ENCODE data around the gene KNCN. TPM values are rescaled to one million over a fixed set of nuclear protein-coding genes. Genes with fewer than 3 reads are reported as not detected.
A peak's percentile ranks its signal among the peaks of the same experiment; 100 is the strongest.

The KNCN gene
- total and polyA plus RNA-seq, 2 donors (not counting 1 experiment from before 2014, with no cell fraction given) = not detected

DNA sequence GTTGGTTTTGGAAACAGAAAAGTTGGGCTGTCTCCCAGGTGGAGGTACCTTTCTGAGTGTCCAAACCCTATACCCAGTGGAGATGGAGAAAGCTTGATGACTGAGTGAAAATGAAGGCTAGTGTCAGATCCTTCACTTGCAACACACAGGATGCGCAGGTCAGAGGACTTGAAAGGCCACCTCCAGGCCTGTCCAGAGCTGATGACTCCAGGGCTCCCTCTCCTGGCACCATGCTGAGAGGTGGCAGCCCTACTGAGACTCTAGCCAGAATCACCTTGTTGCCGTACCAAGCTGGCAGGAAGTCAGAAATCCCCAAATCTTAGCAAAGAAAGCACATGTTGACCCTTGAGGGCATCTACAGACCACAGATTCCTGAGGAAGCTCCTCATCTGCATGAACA lies 16.4 kb downstream of the KNCN start:
- TF ChIP-seq EZH2 (IDR thresholded peaks at IDR 0.05; ENCODE audit: borderline replicate concordance, insufficient read depth, low read depth, low read length, poor library complexity, severe bottlenecking) = no peak
- TF ChIP-seq, protein P1, sequence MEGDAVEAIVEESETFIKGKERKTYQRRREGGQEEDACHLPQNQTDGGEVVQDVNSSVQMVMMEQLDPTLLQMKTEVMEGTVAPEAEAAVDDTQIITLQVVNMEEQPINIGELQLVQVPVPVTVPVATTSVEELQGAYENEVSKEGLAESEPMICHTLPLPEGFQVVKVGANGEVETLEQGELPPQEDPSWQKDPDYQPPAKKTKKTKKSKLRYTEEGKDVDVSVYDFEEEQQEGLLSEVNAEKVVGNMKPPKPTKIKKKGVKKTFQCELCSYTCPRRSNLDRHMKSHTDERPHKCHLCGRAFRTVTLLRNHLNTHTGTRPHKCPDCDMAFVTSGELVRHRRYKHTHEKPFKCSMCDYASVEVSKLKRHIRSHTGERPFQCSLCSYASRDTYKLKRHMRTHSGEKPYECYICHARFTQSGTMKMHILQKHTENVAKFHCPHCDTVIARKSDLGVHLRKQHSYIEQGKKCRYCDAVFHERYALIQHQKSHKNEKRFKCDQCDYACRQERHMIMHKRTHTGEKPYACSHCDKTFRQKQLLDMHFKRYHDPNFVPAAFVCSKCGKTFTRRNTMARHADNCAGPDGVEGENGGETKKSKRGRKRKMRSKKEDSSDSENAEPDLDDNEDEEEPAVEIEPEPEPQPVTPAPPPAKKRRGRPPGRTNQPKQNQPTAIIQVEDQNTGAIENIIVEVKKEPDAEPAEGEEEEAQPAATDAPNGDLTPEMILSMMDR (IDR thresholded peaks at IDR 0.05) = peak; percentile 17
- intact Hi-C loops (cut with micrococcal nuclease) = no loop called here
- Mint-ChIP-seq H3K27ac (no peak overlapping the region), H3K9me3 (ENCODE audit: insufficient read depth) (peaks cover 7% of the 10 kb centered on the region), H3K4me1 (peaks cover 3% of the 10 kb centered on the region), H3K4me3 (no peak overlapping the region), H3K27me3 (peaks cover 50% of the 10 kb centered on the region)
- Histone ChIP-seq H3K27ac (ENCODE audit: low read length in 2 of 2) (no peak overlapping the region), H3K4me3 (ENCODE audit: control extremely low read depth in 1 of 5, extremely low read depth in 1 of 5, insufficient read depth in 1 of 5, low read depth in 2 of 5, low read length in 4 of 5) (no peak overlapping the region), H3K9me3 (ENCODE audit: control extremely low read depth in 1 of 3, control insufficient read depth in 2 of 3, insufficient read depth in 1 of 3, low read length in 2 of 3) (no peaks in the 10 kb centered on the region), H3K36me3 (replicated peaks in 1 of 2; ENCODE audit: control extremely low read depth in 1 of 2, control insufficient read depth in 1 of 2, extremely low read depth in 1 of 2, insufficient read depth in 2 of 2, low read length in 1 of 2) (no peaks in the 10 kb centered on the region), H3K4me2 (replicated peaks; ENCODE audit: low read depth, low read length, poor library complexity, severe bottlenecking) (no peak overlapping the region), H3K27me3 (replicated peaks in 1 of 4; ENCODE audit: control extremely low read depth in 1 of 4, control insufficient read depth in 3 of 4, insufficient read depth in 4 of 4, low read length in 3 of 4) (peaks cover 0 to 45% (median 13%) of the 10 kb centered on the region in 4 experiments), H4K20me1 (ENCODE audit: control insufficient read depth, insufficient read depth, low read length, poor library complexity, severe bottlenecking) (no peaks in the 10 kb centered on the region), H3K9ac (ENCODE audit: low read length) (no peak overlapping the region), H3K4me1 (ENCODE audit: control insufficient read depth in 2 of 2, insufficient read depth in 2 of 2, low read length in 2 of 2) (peaks cover 0 to 6% of the 10 kb centered on the region in 2 donors), H3K79me2 (ENCODE audit: control insufficient read depth, insufficient read depth, low read length) (no peaks in the 10 kb centered on the region), H2AFZ (ENCODE audit: insufficient read depth, low read depth, low read length, poor library complexity, severe bottlenecking) (no peak overlapping the region)
- DNase-seq = no peak
- ATAC-seq (ENCODE audit: low read depth) = no peak
- WGBS (ENCODE audit: insufficient coverage) = 62% methylated on average over 2 of the region's 2 CpGs
- ChIA-PET POLR2A (no interaction called here), CTCF (interaction anchor here (1.0 to 1.9 kb wide), 4 partner anchors 9 to 190 kb away, joined by 3 to 6 read pairs (median 4); no protein-coding TSS in a partner anchor)

DNA sequence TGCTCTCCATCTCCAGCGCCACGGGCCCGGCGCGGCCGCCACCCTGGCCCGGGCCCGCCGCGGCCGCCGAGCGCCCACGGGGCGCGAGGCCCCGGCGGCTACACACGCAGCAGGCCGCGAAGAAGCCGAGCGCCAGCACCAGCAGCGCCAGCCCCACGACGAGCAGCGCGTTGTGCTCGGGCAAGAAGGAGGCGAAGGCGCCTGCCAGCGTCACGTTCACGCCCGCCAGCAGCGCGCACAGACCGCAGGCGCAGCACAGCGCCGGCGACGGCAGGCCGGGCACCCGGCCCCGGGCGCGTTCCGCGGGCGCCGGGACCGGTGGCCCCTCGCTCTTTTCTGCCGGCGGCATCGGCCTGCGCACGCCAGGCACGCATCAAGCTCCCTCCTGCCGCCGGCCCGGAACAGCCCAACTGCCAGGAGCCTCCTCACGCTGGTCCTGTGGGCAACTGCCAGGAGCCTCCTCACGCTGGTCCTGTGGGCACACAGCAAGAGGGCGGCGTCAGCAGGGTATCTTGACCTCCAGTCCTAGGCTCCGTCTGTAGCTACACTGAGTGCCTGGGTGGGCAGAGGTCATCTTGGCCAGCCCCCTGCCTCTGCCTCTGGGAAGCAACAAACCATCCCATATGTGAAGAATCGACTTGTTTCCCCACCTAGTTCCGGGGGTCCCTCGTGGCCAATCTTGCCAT lies 18.1 kb downstream of the KNCN start:
- Histone ChIP-seq H3K4me3 (ENCODE audit: control extremely low read depth in 1 of 5, extremely low read depth in 1 of 5, insufficient read depth in 1 of 5, low read depth in 2 of 5, low read length in 4 of 5) (peak overlapping the region in 3 of 5 experiments; percentile 23 to 29 (median 27)), H3K4me1 (ENCODE audit: control insufficient read depth in 2 of 2, insufficient read depth in 2 of 2, low read length in 2 of 2) (peaks cover 0 to 6% of the 10 kb centered on the region in 2 donors), H4K20me1 (ENCODE audit: control insufficient read depth, insufficient read depth, low read length, poor library complexity, severe bottlenecking) (no peaks in the 10 kb centered on the region), H3K36me3 (replicated peaks in 1 of 2; ENCODE audit: control extremely low read depth in 1 of 2, control insufficient read depth in 1 of 2, extremely low read depth in 1 of 2, insufficient read depth in 2 of 2, low read length in 1 of 2) (no peaks in the 10 kb centered on the region), H3K79me2 (ENCODE audit: control insufficient read depth, insufficient read depth, low read length) (no peaks in the 10 kb centered on the region), H3K27me3 (replicated peaks in 1 of 4; ENCODE audit: control extremely low read depth in 1 of 4, control insufficient read depth in 3 of 4, insufficient read depth in 4 of 4, low read length in 3 of 4) (peaks cover 0 to 40% (median 14%) of the 10 kb centered on the region in 4 experiments), H3K9me3 (ENCODE audit: control extremely low read depth in 1 of 3, control insufficient read depth in 2 of 3, insufficient read depth in 1 of 3, low read length in 2 of 3) (no peaks in the 10 kb centered on the region), H2AFZ (ENCODE audit: insufficient read depth, low read depth, low read length, poor library complexity, severe bottlenecking) (peak overlapping the region; percentile 54), H3K9ac (ENCODE audit: low read length) (peak overlapping the region; percentile 35), H3K4me2 (replicated peaks; ENCODE audit: low read depth, low read length, poor library complexity, severe bottlenecking) (peak overlapping the region; percentile 66), H3K27ac (ENCODE audit: low read length in 2 of 2) (no peak overlapping the region)
- intact Hi-C loops (cut with micrococcal nuclease) = loop anchor here (1.0 kb wide), 1 partner anchor 192 kb away; no protein-coding TSS in a partner anchor
- ChIA-PET CTCF (interaction anchor here (1.6 to 8.2 kb wide), 4 partner anchors 25 to 192 kb away, joined by 3 to 122 read pairs (median 14); no protein-coding TSS in a partner anchor), POLR2A (interaction anchor here (0.9 kb wide), 1 partner anchor 185 kb away, joined by 4 read pairs; no protein-coding TSS in a partner anchor)
- 6% methylated on average over 71 of the region's 71 CpGs for WGBS (ENCODE audit: insufficient coverage)
- DNase-seq (peak; percentile 48), ATAC-seq (ENCODE audit: low read depth) (peak; percentile 47)
- H3K9me3 Mint-ChIP-seq (ENCODE audit: insufficient read depth) = peaks cover 7% of the 10 kb centered on the region
- peak overlapping the region; percentile 83 for H3K4me3 Mint-ChIP-seq
- no peak overlapping the region for H3K27ac Mint-ChIP-seq
- TF ChIP-seq EZH2 (IDR thresholded peaks at IDR 0.05; ENCODE audit: borderline replicate concordance, insufficient read depth, low read depth, low read length, poor library complexity, severe bottlenecking) = no peak
- TF ChIP-seq, protein P1 (IDR thresholded peaks at IDR 0.05) = no peak
- H3K27me3 Mint-ChIP-seq = peaks cover 58% of the 10 kb centered on the region
- peaks cover 3% of the 10 kb centered on the region for H3K4me1 Mint-ChIP-seq
